SH-SY5Y (cell line): ENCODE measurements around the gene SYT17.

Experiments used
- GATA2 ChIP-seq: IDR thresholded peaks from 2 replicates; pipeline ENCODE4 v1.6.1; 2011; ENCODE audit warnings: mild to moderate bottlenecking, low read depth, low read length
- GATA3 ChIP-seq: IDR thresholded peaks from 2 replicates; pipeline ENCODE4 v1.6.1; 2011; ENCODE audit warnings: low read depth, mild to moderate bottlenecking, low read length, moderate library complexity

- TF ChIP-seq GATA3 = no peak
- no peak for TF ChIP-seq GATA2
Observed at GRCh38 chr16:19286827-19287226, 118.8 kb downstream of the SYT17 start.
